Astrocyte (in vitro differentiated cells and primary cell): ENCODE results near the gene SNRPD2.

Experiments
- EZH2 ChIP-seq: IDR thresholded peaks from 2 replicates; pipeline ENCODE4 v1.6.1; 2012; ENCODE audit warnings: mild to moderate bottlenecking, low read length, inconsistent platforms; ENCODE audit not compliant: insufficient read depth
- TF ChIP-seq, protein P1 (sequence below): IDR thresholded peaks from 2 replicates; pipeline ENCODE4 v1.5.1; 2011; ENCODE audit warnings: low read depth, mild to moderate bottlenecking, inconsistent platforms, low read length, moderate library complexity; ENCODE audit not compliant: insufficient read depth

DNA sequence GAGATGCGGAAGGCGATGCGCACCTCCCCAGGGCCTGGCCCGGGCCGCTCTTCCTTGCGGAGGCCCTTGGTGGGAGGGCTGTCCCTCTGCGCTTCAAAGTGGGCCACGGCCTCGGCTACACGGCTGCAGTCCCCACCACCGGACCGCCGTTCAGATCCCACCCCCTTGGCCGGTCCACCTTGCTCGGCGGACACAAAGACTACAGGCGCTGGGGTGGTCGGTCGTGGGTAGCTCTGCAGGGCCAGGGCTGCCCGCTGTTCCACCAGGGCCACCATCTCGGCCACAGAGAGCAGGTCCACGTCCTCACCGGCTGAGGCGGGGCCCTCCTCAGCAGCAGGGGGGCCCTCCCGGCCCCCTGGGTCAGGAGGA is 20.9 kb upstream of the SNRPD2 start:
- TF ChIP-seq, protein P1, sequence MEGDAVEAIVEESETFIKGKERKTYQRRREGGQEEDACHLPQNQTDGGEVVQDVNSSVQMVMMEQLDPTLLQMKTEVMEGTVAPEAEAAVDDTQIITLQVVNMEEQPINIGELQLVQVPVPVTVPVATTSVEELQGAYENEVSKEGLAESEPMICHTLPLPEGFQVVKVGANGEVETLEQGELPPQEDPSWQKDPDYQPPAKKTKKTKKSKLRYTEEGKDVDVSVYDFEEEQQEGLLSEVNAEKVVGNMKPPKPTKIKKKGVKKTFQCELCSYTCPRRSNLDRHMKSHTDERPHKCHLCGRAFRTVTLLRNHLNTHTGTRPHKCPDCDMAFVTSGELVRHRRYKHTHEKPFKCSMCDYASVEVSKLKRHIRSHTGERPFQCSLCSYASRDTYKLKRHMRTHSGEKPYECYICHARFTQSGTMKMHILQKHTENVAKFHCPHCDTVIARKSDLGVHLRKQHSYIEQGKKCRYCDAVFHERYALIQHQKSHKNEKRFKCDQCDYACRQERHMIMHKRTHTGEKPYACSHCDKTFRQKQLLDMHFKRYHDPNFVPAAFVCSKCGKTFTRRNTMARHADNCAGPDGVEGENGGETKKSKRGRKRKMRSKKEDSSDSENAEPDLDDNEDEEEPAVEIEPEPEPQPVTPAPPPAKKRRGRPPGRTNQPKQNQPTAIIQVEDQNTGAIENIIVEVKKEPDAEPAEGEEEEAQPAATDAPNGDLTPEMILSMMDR = no peak
- TF ChIP-seq EZH2 = no peak
